NT2/D1 (cell line): ENCODE data around the gene FBLIM1.

Experiments
- SUZ12 ChIP-seq: IDR thresholded peaks from 2 replicates; pipeline ENCODE4 v1.6.1; 2011; ENCODE audit not compliant: insufficient read length, insufficient read depth; ENCODE audit errors: extremely low read depth
- YY1 ChIP-seq: IDR thresholded peaks from 2 replicates; pipeline ENCODE4 v1.6.1; 2011; ENCODE audit not compliant: insufficient read length, insufficient read depth
- ZNF274 ChIP-seq: IDR thresholded peaks from 2 replicates; pipeline ENCODE4 v1.6.1; 2011; ENCODE audit warnings: mild to moderate bottlenecking, low read depth, low read length

GRCh38 chr1:15719381-15720120, 39.0 kb upstream of the FBLIM1 start:
- TF ChIP-seq ZNF274 (no peak), YY1 (no peak), SUZ12 (no peak)
